CD14-positive monocyte (primary cell): Measurements from ENCODE around the gene RAB19. TPM values are rescaled to one million over a fixed set of nuclear protein-coding genes. Genes with fewer than 3 reads are reported as not detected.

Experiments used
- DNase-seq, 3 donors: peaks; one replicate each; pipeline ENCODE4 v3.0.0-alpha.2; 2011 to 2022
- H2AFZ ChIP-seq: 2 replicates; pipeline ENCODE4 v1.6.0; 2012; ENCODE audit warnings: mild to moderate bottlenecking, low read depth, low read length, inconsistent platforms; ENCODE audit not compliant: insufficient read depth, poor library complexity, severe bottlenecking
- H3K27ac ChIP-seq, 2 donors: 1 replicate in 1 of 2; 2 replicates in 1 of 2; pipeline ENCODE4 v1.5.1; 2012 to 2013; ENCODE audit warnings: low read length in 2 of 2, control low read depth in 1 of 2, inconsistent platforms in 1 of 2, low read depth in 1 of 2, mild to moderate bottlenecking in 1 of 2
- H3K27me3 ChIP-seq, 2 donors: one replicate each; pipeline versions ENCODE4 v1.6.0 to v1.6.1; 2011 to 2013; ENCODE audit warnings: low read length in 2 of 2; ENCODE audit not compliant: control insufficient read depth in 2 of 2, insufficient read depth in 2 of 2
- H3K36me3 ChIP-seq, 2 donors: replicated peaks in 1 of 2; 1 replicate in 1 of 2; 2 replicates in 1 of 2; pipeline versions ENCODE4 v1.5.1 to v1.6.1; 2012 to 2013; ENCODE audit warnings: low read length in 2 of 2, control low read depth in 1 of 2, inconsistent platforms in 1 of 2, mild to moderate bottlenecking in 1 of 2; ENCODE audit not compliant: insufficient read depth in 2 of 2, control insufficient read depth in 1 of 2
- H3K4me1 ChIP-seq, 2 donors: 1 replicate in 1 of 2; 2 replicates in 1 of 2; pipeline versions ENCODE4 v1.5.1 to v1.6.1; 2012 to 2013; ENCODE audit warnings: low read length in 2 of 2, control low read depth in 1 of 2, inconsistent platforms in 1 of 2, mild to moderate bottlenecking in 1 of 2, moderate library complexity in 1 of 2; ENCODE audit not compliant: insufficient read depth in 2 of 2, control insufficient read depth in 1 of 2
- H3K4me2 ChIP-seq: replicated peaks from 2 replicates; pipeline ENCODE3; 2012; ENCODE audit warnings: low read length, moderate library complexity, mild to moderate bottlenecking; ENCODE audit not compliant: poor library complexity, severe bottlenecking; ENCODE audit errors: extremely low read depth
- H3K4me3 ChIP-seq, 3 experiments: fragments of 200-600 bp in 1 of 3; sonication (generic) in 1 of 3; replicated peaks in 1 of 3; 1 replicate in 2 of 3; 2 replicates in 1 of 3; pipeline ENCODE4 v1.5.1; 2011 to 2013; ENCODE audit warnings: low read length in 3 of 3, mild to moderate bottlenecking in 3 of 3, control low read depth in 2 of 3, low read depth in 2 of 3, inconsistent platforms in 1 of 3, moderate library complexity in 1 of 3
- H3K79me2 ChIP-seq: 2 replicates; pipeline ENCODE4 v1.6.0; 2012; ENCODE audit warnings: mild to moderate bottlenecking, control low read depth, inconsistent platforms, low read length, moderate library complexity; ENCODE audit not compliant: insufficient read depth
- H3K9ac ChIP-seq: 2 replicates; pipeline ENCODE4 v1.6.0; 2017; ENCODE audit warnings: low read length, mild to moderate bottlenecking; ENCODE audit not compliant: insufficient read depth, poor library complexity, severe bottlenecking
- H3K9me3 ChIP-seq, 2 donors: replicated peaks in 1 of 2; 1 replicate in 1 of 2; 2 replicates in 1 of 2; pipeline versions ENCODE4 v1.5.1 to v1.6.1; 2012 to 2013; ENCODE audit warnings: low read length in 2 of 2, control low read depth in 1 of 2; ENCODE audit not compliant: control insufficient read depth in 1 of 2, insufficient read depth in 1 of 2
- H4K20me1 ChIP-seq: 2 replicates; pipeline ENCODE4 v1.6.0; 2012; ENCODE audit warnings: mild to moderate bottlenecking, low read length, control low read depth, moderate library complexity; ENCODE audit not compliant: insufficient read depth
- H3K27ac Mint-ChIP-seq, 7 donors: one replicate each; pipeline ENCODE4 v1.8.0; 2020; ENCODE audit warnings: mild to moderate bottlenecking in 7 of 7, mixed read lengths in 7 of 7, moderate library complexity in 6 of 7, inconsistent platforms in 2 of 7
- H3K27me3 Mint-ChIP-seq, 3 donors: one replicate each; pipeline ENCODE4 v1.8.0; 2021 to 2022; ENCODE audit warnings: low read depth in 3 of 3, mild to moderate bottlenecking in 3 of 3, mixed read lengths in 3 of 3, moderate library complexity in 3 of 3, inconsistent platforms in 1 of 3
- H3K36me3 Mint-ChIP-seq, 2 donors: one replicate each; pipeline ENCODE4 v1.8.0; 2020; ENCODE audit warnings: mixed read lengths in 2 of 2, inconsistent platforms in 1 of 2, mild to moderate bottlenecking in 1 of 2
- H3K4me1 Mint-ChIP-seq: one replicate; pipeline ENCODE4 v1.8.0; 2020; ENCODE audit warnings: mild to moderate bottlenecking, mixed read lengths
- H3K4me3 Mint-ChIP-seq, 2 donors: one replicate each; pipeline ENCODE4 v1.8.0; 2020; ENCODE audit warnings: mild to moderate bottlenecking in 2 of 2, mixed read lengths in 2 of 2, moderate library complexity in 1 of 2
- H3K9me3 Mint-ChIP-seq, 7 donors: one replicate each; pipeline ENCODE4 v1.8.0; 2020 to 2022; ENCODE audit warnings: mixed read lengths in 7 of 7, mild to moderate bottlenecking in 6 of 7, moderate library complexity in 6 of 7, inconsistent platforms in 2 of 7
- WGBS: methylation state at CpG from one replicate; pipeline ENCODE4 v1.1.5; 2013; ENCODE audit warnings: missing lambda C conversion rate; ENCODE audit not compliant: insufficient coverage; 5-methylcytosine and 5-hydroxymethylcytosine counted together
- intact Hi-C, 2 donors: fragments of 100-400 bp; cut with micrococcal nuclease; formaldehyde crosslinking; loops; one replicate each; pipeline versions ENCODE4 v1.15.0 to v1.15.1; 2023
- polyA plus RNA-seq, 3 donors: library from polyadenylated mRNA; depleted of rRNA in 1 of 3; unstranded in 2 of 3; stranded (reverse) in 1 of 3; fragments of 300-500 nt in 2 of 3; fragments of >200 nt in 1 of 3; fragmentation: Illumina TruSeq in 2 of 3; gene quantifications; 1 replicate in 2 of 3; 2 replicates in 1 of 3; pipeline ENCODE4 v1.2.3, GENCODE V29; 2012 to 2021
- TF ChIP-seq, protein P1 (sequence below): fragments of 200-600 bp; IDR thresholded peaks from one replicate; pipeline ENCODE4 v1.8.0; 2022; ENCODE audit warnings: antibody characterized with exemption, mild to moderate bottlenecking

The RAB19 gene
- polyA plus RNA-seq, 3 donors: not detected

DNA sequence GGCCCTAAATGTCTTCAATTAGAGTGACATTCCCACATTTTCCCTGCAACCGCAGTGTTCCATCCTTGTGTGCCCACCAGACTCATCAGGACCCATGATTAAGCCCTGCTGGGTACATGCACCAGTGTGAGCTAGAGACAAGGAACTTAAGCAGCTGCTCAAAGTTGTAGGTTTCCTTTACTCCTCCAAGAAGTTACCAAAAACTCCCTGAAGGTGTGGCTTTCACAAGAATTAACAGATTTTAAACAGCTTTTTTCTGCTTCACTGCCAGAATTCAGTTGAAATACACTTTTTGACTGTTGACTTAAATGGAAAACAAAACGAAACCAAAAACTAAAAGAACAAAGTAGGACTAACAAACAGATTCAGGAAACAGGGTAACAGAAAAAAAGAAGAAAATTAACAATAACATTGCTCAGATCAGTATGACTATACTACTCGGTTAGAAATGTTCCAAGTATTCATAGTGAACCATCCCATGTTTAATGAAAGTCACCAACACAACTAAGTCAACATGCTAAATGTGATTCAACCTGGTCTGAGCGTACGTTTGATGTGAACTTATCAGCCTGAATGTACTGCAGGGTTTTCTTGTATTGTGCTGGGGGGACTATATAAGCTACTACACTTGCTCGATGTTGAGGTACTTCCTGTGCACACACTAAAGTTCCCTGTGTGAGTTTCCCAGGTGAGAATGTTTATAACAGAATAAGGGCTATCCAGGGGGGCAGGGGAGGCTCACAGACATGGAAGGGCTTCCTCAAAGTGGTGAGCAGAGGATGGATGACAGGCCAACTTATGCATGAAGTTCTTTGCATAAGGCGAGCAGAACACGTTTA, 27.7 kb upstream of the RAB19 start:
- H3K9ac ChIP-seq: no peak overlapping the region
- H3K4me1 ChIP-seq: no peaks in the 10 kb centered on the region
- H3K27me3 Mint-ChIP-seq: peaks cover 4 to 5% (median 4%) of the 10 kb centered on the region in 3 donors
- no peak overlapping the region for H3K27ac ChIP-seq
- peaks cover 2% of the 10 kb centered on the region for H3K4me1 Mint-ChIP-seq
- no peak for DNase-seq
- peaks cover 19 to 47% of the 10 kb centered on the region in 2 donors for H3K36me3 ChIP-seq
- intact Hi-C loops: no loop called here
- no peak overlapping the region for H3K4me3 ChIP-seq
- peaks cover 54 to 87% of the 10 kb centered on the region in 2 donors for H3K36me3 Mint-ChIP-seq
- 60% methylated on average over 3 of the region's 8 CpGs for WGBS
- no peak overlapping the region for H3K4me2 ChIP-seq
- no peaks in the 10 kb centered on the region for H3K9me3 ChIP-seq
- no peaks in the 10 kb centered on the region for H4K20me1 ChIP-seq
- H2AFZ ChIP-seq: no peak overlapping the region
- H3K79me2 ChIP-seq: no peaks in the 10 kb centered on the region
- peak overlapping the region in 1 of 2 donors; percentile 3 for H3K4me3 Mint-ChIP-seq
- peak overlapping the region in 2 of 7 donors; percentile 50 to 55 for H3K27ac Mint-ChIP-seq
- no peaks in the 10 kb centered on the region for H3K27me3 ChIP-seq
- TF ChIP-seq, protein P1, sequence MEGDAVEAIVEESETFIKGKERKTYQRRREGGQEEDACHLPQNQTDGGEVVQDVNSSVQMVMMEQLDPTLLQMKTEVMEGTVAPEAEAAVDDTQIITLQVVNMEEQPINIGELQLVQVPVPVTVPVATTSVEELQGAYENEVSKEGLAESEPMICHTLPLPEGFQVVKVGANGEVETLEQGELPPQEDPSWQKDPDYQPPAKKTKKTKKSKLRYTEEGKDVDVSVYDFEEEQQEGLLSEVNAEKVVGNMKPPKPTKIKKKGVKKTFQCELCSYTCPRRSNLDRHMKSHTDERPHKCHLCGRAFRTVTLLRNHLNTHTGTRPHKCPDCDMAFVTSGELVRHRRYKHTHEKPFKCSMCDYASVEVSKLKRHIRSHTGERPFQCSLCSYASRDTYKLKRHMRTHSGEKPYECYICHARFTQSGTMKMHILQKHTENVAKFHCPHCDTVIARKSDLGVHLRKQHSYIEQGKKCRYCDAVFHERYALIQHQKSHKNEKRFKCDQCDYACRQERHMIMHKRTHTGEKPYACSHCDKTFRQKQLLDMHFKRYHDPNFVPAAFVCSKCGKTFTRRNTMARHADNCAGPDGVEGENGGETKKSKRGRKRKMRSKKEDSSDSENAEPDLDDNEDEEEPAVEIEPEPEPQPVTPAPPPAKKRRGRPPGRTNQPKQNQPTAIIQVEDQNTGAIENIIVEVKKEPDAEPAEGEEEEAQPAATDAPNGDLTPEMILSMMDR: no peak
- H3K9me3 Mint-ChIP-seq: peaks cover 0 to 1% (median 0%) of the 10 kb centered on the region in 7 donors

DNA sequence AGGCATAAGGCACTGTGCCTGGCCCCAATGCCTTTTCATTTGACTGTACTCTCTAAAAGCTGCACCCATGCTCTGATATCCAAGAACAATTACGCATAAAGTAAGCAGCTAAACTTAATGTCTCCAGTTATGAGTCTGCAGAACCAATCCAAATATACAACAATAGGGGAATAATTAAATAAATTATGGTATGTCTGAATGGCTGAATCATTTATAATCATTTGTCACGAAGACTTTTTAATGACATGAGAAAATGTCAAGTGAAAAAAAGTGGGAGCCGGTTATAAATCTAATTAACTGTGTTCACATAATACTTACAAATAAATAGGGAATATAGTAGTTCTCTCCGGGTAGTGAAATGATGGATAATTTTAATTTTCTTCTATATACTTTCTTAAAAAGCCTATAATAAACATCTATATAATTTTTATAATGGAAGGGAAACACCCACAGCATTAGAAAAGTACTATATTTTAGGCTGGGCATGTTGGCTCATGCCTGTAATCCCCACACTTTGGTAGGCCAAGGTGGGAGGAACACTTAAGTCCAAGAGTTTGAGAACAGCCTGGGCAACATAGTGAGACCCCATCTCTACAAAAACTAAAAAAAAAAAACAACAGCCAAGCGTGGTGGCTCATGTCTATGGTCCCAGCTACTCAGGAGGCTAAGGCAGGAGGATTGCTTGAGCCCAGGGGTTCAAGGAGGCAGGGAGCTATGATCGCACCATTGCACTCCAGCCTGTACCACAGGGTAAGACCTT, 19.7 kb upstream of the RAB19 start:
- DNase-seq: no peak
- H3K4me3 ChIP-seq: no peak overlapping the region
- no peaks in the 10 kb centered on the region for H3K9me3 ChIP-seq
- WGBS: 100% methylated on average over 1 of the region's 6 CpGs
- Mint-ChIP-seq H3K27ac (peak overlapping the region in 1 of 7 donors; percentile 66), H3K27me3 (peaks cover 3 to 5% (median 4%) of the 10 kb centered on the region in 3 donors), H3K4me1 (peaks cover 12% of the 10 kb centered on the region), H3K9me3 (no peaks in the 10 kb centered on the region), H3K4me3 (no peak overlapping the region), H3K36me3 (peaks cover 27 to 49% of the 10 kb centered on the region in 2 donors)
- H3K27me3 ChIP-seq: no peaks in the 10 kb centered on the region
- H3K79me2 ChIP-seq: no peaks in the 10 kb centered on the region
- intact Hi-C loops: no loop called here
- H2AFZ ChIP-seq: no peak overlapping the region
- H3K4me2 ChIP-seq: no peak overlapping the region
- peaks cover 22 to 30% of the 10 kb centered on the region in 2 donors for H3K36me3 ChIP-seq
- TF ChIP-seq, protein P1: no peak
- H4K20me1 ChIP-seq: peaks cover 4% of the 10 kb centered on the region
- peaks cover 25 to 27% of the 10 kb centered on the region in 2 donors for H3K4me1 ChIP-seq
- H3K9ac ChIP-seq: no peak overlapping the region
- no peak overlapping the region for H3K27ac ChIP-seq
